Nephron progenitor cell (in vitro differentiated cells): Measurements from ENCODE around the gene MRPL33.
"Not testable (repeated sequence)": the region's sequence is repeated elsewhere in the genome, so short reads cannot be mapped to it uniquely, and the experiment has no call there.

Source experiments
- DNase-seq: peaks from one replicate; pipeline ENCODE4 v3.0.0; 2021
- H3K27ac Mint-ChIP-seq: 2 replicates; pipeline ENCODE4 v1.8.0; 2021; ENCODE audit warnings: mild to moderate bottlenecking, moderate library complexity, mixed read lengths
- H3K27me3 Mint-ChIP-seq: 2 replicates; pipeline ENCODE4 v1.8.0; 2021; ENCODE audit warnings: mild to moderate bottlenecking, low read depth, mixed read lengths; ENCODE audit not compliant: poor library complexity
- H3K36me3 Mint-ChIP-seq: 2 replicates; pipeline ENCODE4 v1.8.0; 2021; ENCODE audit warnings: low read depth, mixed read lengths
- H3K4me1 Mint-ChIP-seq: 2 replicates; pipeline ENCODE4 v1.8.0; 2021; ENCODE audit warnings: mixed read lengths
- H3K4me3 Mint-ChIP-seq: 2 replicates; pipeline ENCODE4 v1.8.0; 2021; ENCODE audit warnings: mild to moderate bottlenecking, moderate library complexity, mixed read lengths
- H3K9me3 Mint-ChIP-seq: 2 replicates; pipeline ENCODE4 v1.8.0; 2021; ENCODE audit warnings: mild to moderate bottlenecking, moderate library complexity, mixed read lengths
- CTCF ChIP-seq: fragments of 200-600 bp; sonication (generic); IDR thresholded peaks from 2 replicates; pipeline ENCODE4 v1.5.0; 2021; ENCODE audit warnings: antibody characterized with exemption

MRPL33 gene

GRCh38 chr2:27754831-27755230 is 16.7 kb upstream of the MRPL33 start:
- no peak for DNase-seq
- Mint-ChIP-seq H3K4me3 (no peak overlapping the region), H3K36me3 (no peaks in the 10 kb centered on the region), H3K9me3 (peaks cover under 1% of the 10 kb centered on the region), H3K27ac (no peak overlapping the region), H3K27me3 (peaks cover 4% of the 10 kb centered on the region), H3K4me1 (peaks cover 32% of the 10 kb centered on the region)
- TF ChIP-seq CTCF: no peak

- Mint-ChIP-seq H3K36me3 (no peaks in the 10 kb centered on the region), H3K27ac (no peak overlapping the region), H3K4me1 (peaks cover 32% of the 10 kb centered on the region), H3K4me3 (no peak overlapping the region), H3K9me3 (no peaks in the 10 kb centered on the region), H3K27me3 (peaks cover 4% of the 10 kb centered on the region)
- DNase-seq: no peak
- no peak for TF ChIP-seq CTCF
These were observed 15.4 kb upstream of the MRPL33 start for GRCh38 chr2:27756091-27756490.

- Mint-ChIP-seq H3K27ac (peak overlapping the region; percentile 57), H3K27me3 (peaks cover 3% of the 10 kb centered on the region), H3K9me3 (no peaks in the 10 kb centered on the region), H3K36me3 (no peaks in the 10 kb centered on the region), H3K4me3 (no peak overlapping the region), H3K4me1 (peaks cover 31% of the 10 kb centered on the region)
- DNase-seq: no peak
- TF ChIP-seq CTCF: no peak
These were observed 14.7 kb upstream of the MRPL33 start for GRCh38 chr2:27756544-27757498.

- no peaks in the 10 kb centered on the region for H3K36me3 Mint-ChIP-seq
- no peak for DNase-seq
- H3K27ac Mint-ChIP-seq: no peak overlapping the region
- no peaks in the 10 kb centered on the region for H3K4me1 Mint-ChIP-seq
- peaks cover 18% of the 10 kb centered on the region for H3K27me3 Mint-ChIP-seq
- no peak for TF ChIP-seq CTCF
- H3K9me3 Mint-ChIP-seq: no peaks in the 10 kb centered on the region
- no peak overlapping the region for H3K4me3 Mint-ChIP-seq
These were observed 8.3 kb upstream of the MRPL33 start for GRCh38 chr2:27762951-27763906.

- Mint-ChIP-seq H3K4me1 (no peaks in the 10 kb centered on the region), H3K36me3 (no peaks in the 10 kb centered on the region), H3K9me3 (no peaks in the 10 kb centered on the region), H3K27me3 (peaks cover 24% of the 10 kb centered on the region), H3K27ac (no peak overlapping the region), H3K4me3 (no peak overlapping the region)
- DNase-seq: no peak
- TF ChIP-seq CTCF: no peak
These were observed 7.6 kb upstream of the MRPL33 start for GRCh38 chr2:27763907-27764267.

GRCh38 chr2:27764526-27764925 is 7.0 kb upstream of the MRPL33 start:
- not testable (repeated sequence) for H3K4me3 Mint-ChIP-seq, H3K27ac Mint-ChIP-seq, H3K4me1 Mint-ChIP-seq, DNase-seq, H3K9me3 Mint-ChIP-seq, H3K36me3 Mint-ChIP-seq
- peaks cover 26% of the 10 kb centered on the region for H3K27me3 Mint-ChIP-seq
